Activated CD4-positive, alpha-beta T cell treated with anti-CD3 and anti-CD28 coated beads, Interleukin-2, amount 50 U/mL, for 48 hours (primary cell): Measurements from ENCODE around the gene MCAT.
A peak's percentile ranks its signal among the peaks of the same experiment; 100 is the strongest.
"Not testable (repeated sequence)": the region's sequence is repeated elsewhere in the genome, so short reads cannot be mapped to it uniquely, and the experiment has no call there.

Source experiments
- DNase-seq, 2 experiments: peaks; one replicate each; pipeline ENCODE4 v3.0.0-alpha.2; 2020

The MCAT gene

GRCh38 chr22:43152357-43153071, 9.3 kb upstream of the MCAT start:
- DNase-seq = peak; percentile 67 to 73

GRCh38 chr22:43152003-43152356, 8.8 kb upstream of the MCAT start:
- DNase-seq = peak; percentile 21 to 24

- DNase-seq = peak; percentile 66 to 69
Measured at GRCh38 chr22:43151251-43152002, 8.2 kb upstream of the MCAT start, which contains the start of gene TSPO. Gene TSPO, plus strand, starts transcription at chr22:43151559. Its CDS starts 7,680 bp downstream, at chr22:43159239.

GRCh38 chr22:43150731-43151206, 7.6 kb upstream of the MCAT start:
- DNase-seq = no peak

- DNase-seq = no peak
Measured at GRCh38 chr22:43148581-43148980, 5.4 kb upstream of the MCAT start.

- DNase-seq = no peak
Measured at GRCh38 chr22:43147821-43148220, 4.6 kb upstream of the MCAT start.

GRCh38 chr22:43146332-43146731, 3.1 kb upstream of the MCAT start:
- DNase-seq = not testable (repeated sequence)

- not testable (repeated sequence) for DNase-seq
Measured at GRCh38 chr22:43145371-43145770, 2.2 kb upstream of the MCAT start.

- DNase-seq = no peak
Measured at GRCh38 chr22:43144949-43145348, 1.8 kb upstream of the MCAT start.

GRCh38 chr22:43136801-43137200, 6.4 kb downstream of the MCAT start:
- DNase-seq = no peak

- DNase-seq = peak; percentile 29 to 33
Measured at GRCh38 chr22:43136255-43136654, 6.9 kb downstream of the MCAT start.

GRCh38 chr22:43135565-43135964, 7.6 kb downstream of the MCAT start:
- DNase-seq = no peak

- DNase-seq = no peak
Measured at GRCh38 chr22:43134553-43134952, 8.6 kb downstream of the MCAT start.

GRCh38 chr22:43133401-43133800, 9.8 kb downstream of the MCAT start:
- DNase-seq = no peak

- no peak for DNase-seq
Measured at GRCh38 chr22:43131773-43132501, 11.3 kb downstream of the MCAT start.

GRCh38 chr22:43129426-43130425, 13.5 kb downstream of the MCAT start:
- DNase-seq = no peak

- no peak for DNase-seq
Measured at GRCh38 chr22:43128928-43129424, 14.2 kb downstream of the MCAT start.

GRCh38 chr22:43128116-43128515, 15.1 kb downstream of the MCAT start:
- DNase-seq = no peak

GRCh38 chr22:43127166-43127908, 15.9 kb downstream of the MCAT start:
- DNase-seq = no peak

GRCh38 chr22:43126501-43127165, 16.6 kb downstream of the MCAT start:
- DNase-seq = no peak
